H9 (cell line): ENCODE data around the gene ROBO2. TPM values are rescaled to one million over a fixed set of nuclear protein-coding genes. Genes with fewer than 3 reads are reported as not detected.

Source experiments
- DNase-seq: peaks from one replicate; pipeline ENCODE4 v3.0.0-alpha.2; 2017
- H2AFZ ChIP-seq: one replicate; pipeline ENCODE4 v1.6.1; 2013; ENCODE audit warnings: mild to moderate bottlenecking, low read length, control low read depth, moderate library complexity
- H2AK5ac ChIP-seq: 2 replicates; pipeline ENCODE4 v1.6.1; 2013; ENCODE audit warnings: low read length, control low read depth, mixed read lengths; ENCODE audit not compliant: insufficient read length
- H2BK120ac ChIP-seq: one replicate; pipeline ENCODE4 v1.6.1; 2013; ENCODE audit warnings: low read depth, mild to moderate bottlenecking, low read length, control low read depth, inconsistent platforms; ENCODE audit not compliant: poor library complexity, severe bottlenecking
- H2BK12ac ChIP-seq: 2 replicates; pipeline ENCODE4 v1.6.1; 2013; ENCODE audit warnings: low read length, control low read depth, mixed read lengths, low read depth; ENCODE audit not compliant: insufficient read length
- H2BK15ac ChIP-seq: 2 replicates; pipeline ENCODE4 v1.6.1; 2013; ENCODE audit warnings: low read depth, low read length, control low read depth
- H2BK20ac ChIP-seq: one replicate; pipeline ENCODE4 v1.6.1; 2013; ENCODE audit warnings: low read depth, mild to moderate bottlenecking, low read length, control low read depth, inconsistent platforms; ENCODE audit not compliant: poor library complexity, severe bottlenecking
- H2BK5ac ChIP-seq: 2 replicates; pipeline ENCODE4 v1.6.1; 2013; ENCODE audit warnings: low read length, control low read depth, mixed read lengths; ENCODE audit not compliant: insufficient read length
- H3K14ac ChIP-seq: 2 replicates; pipeline ENCODE4 v1.6.1; 2013; ENCODE audit warnings: low read length, control low read depth; ENCODE audit not compliant: insufficient read depth
- H3K18ac ChIP-seq: 2 replicates; pipeline ENCODE4 v1.6.1; 2013; ENCODE audit warnings: low read depth, mild to moderate bottlenecking, mixed read lengths, low read length, control low read depth; ENCODE audit not compliant: insufficient read length
- H3K23ac ChIP-seq: 2 replicates; pipeline ENCODE4 v1.6.1; 2013; ENCODE audit warnings: low read length, control low read depth, mixed read lengths, low read depth; ENCODE audit not compliant: insufficient read length
- H3K23me2 ChIP-seq: 2 replicates; pipeline ENCODE4 v1.6.1; 2013; ENCODE audit warnings: low read depth, mild to moderate bottlenecking, mixed read lengths, low read length, control low read depth; ENCODE audit not compliant: insufficient read length, poor library complexity, severe bottlenecking
- H3K27ac ChIP-seq: 2 replicates; pipeline ENCODE4 v1.5.1; 2013; ENCODE audit warnings: low read length, control low read depth, mixed read lengths, low read depth; ENCODE audit not compliant: insufficient read length
- H3K27me3 ChIP-seq: 2 replicates; pipeline ENCODE4 v1.6.1; 2013; ENCODE audit warnings: low read length, control low read depth, inconsistent platforms; ENCODE audit not compliant: insufficient read depth
- H3K4ac ChIP-seq: 2 replicates; pipeline ENCODE4 v1.6.1; 2013; ENCODE audit warnings: low read depth, mild to moderate bottlenecking, control low read depth, inconsistent platforms, low read length, moderate library complexity
- H3K4me1 ChIP-seq: 2 replicates; pipeline ENCODE4 v1.6.1; 2013; ENCODE audit warnings: low read length, control low read depth, inconsistent platforms; ENCODE audit not compliant: insufficient read depth
- H3K4me2 ChIP-seq: 2 replicates; pipeline ENCODE4 v1.6.1; 2013; ENCODE audit warnings: low read length, control low read depth, mixed read lengths; ENCODE audit not compliant: insufficient read length, insufficient read depth
- H3K56ac ChIP-seq: 2 replicates; pipeline ENCODE4 v1.6.1; 2013; ENCODE audit warnings: low read depth, mild to moderate bottlenecking, mixed read lengths, low read length, control low read depth; ENCODE audit not compliant: insufficient read length
- H3K79me1 ChIP-seq: 2 replicates; pipeline ENCODE4 v1.6.1; 2013; ENCODE audit warnings: low read depth, mild to moderate bottlenecking, moderate library complexity, low read length, control low read depth, inconsistent platforms; ENCODE audit not compliant: insufficient read depth, poor library complexity, severe bottlenecking
- H3K79me2 ChIP-seq: 2 replicates; pipeline ENCODE4 v1.6.1; 2013; ENCODE audit warnings: low read length, control low read depth, inconsistent platforms; ENCODE audit not compliant: insufficient read depth
- H3K9ac ChIP-seq: 2 replicates; pipeline ENCODE4 v1.6.1; 2013; ENCODE audit warnings: low read length, control low read depth, mixed read lengths; ENCODE audit not compliant: insufficient read length; ENCODE audit errors: extremely low read depth
- H3K9me3 ChIP-seq: one replicate; pipeline ENCODE4 v1.6.1; 2013; ENCODE audit warnings: low read depth, low read length, inconsistent platforms; ENCODE audit not compliant: control insufficient read depth
- H3T11ph ChIP-seq: one replicate; pipeline ENCODE4 v1.6.1; 2013; ENCODE audit warnings: mild to moderate bottlenecking, low read length, control low read depth, inconsistent platforms
- H4K20me1 ChIP-seq: one replicate; pipeline ENCODE4 v1.6.1; 2013; ENCODE audit not compliant: control insufficient read depth, insufficient read length, insufficient read depth
- H4K5ac ChIP-seq: 2 replicates; pipeline ENCODE4 v1.6.1; 2013; ENCODE audit warnings: low read depth, mild to moderate bottlenecking, mixed read lengths, low read length, control low read depth; ENCODE audit not compliant: insufficient read length
- H4K8ac ChIP-seq: replicated peaks from 2 replicates; pipeline ENCODE4 v1.6.1; 2013; ENCODE audit warnings: low read length, control low read depth, mixed read lengths, low read depth; ENCODE audit not compliant: insufficient read length
- H4K91ac ChIP-seq: 2 replicates; pipeline ENCODE4 v1.6.1; 2013; ENCODE audit warnings: low read depth, mild to moderate bottlenecking, moderate library complexity, mixed read lengths, low read length, control low read depth; ENCODE audit not compliant: insufficient read length
- H3K27ac Mint-ChIP-seq, 3 experiments: 2 replicates in 2 of 3; 3 replicates in 1 of 3; pipeline ENCODE4 v1.8.0; 2020 to 2021; ENCODE audit warnings: mixed read lengths in 3 of 3, mild to moderate bottlenecking in 1 of 3, moderate library complexity in 1 of 3
- H3K27me3 Mint-ChIP-seq: 2 replicates; pipeline ENCODE4 v1.8.0; 2021; ENCODE audit warnings: low read depth, mild to moderate bottlenecking, moderate library complexity, mixed read lengths
- H3K36me3 Mint-ChIP-seq, 3 experiments: 2 replicates in 2 of 3; 3 replicates in 1 of 3; pipeline ENCODE4 v1.8.0; 2020 to 2021; ENCODE audit warnings: low read depth in 3 of 3, mixed read lengths in 3 of 3; ENCODE audit not compliant: insufficient read depth in 1 of 3
- H3K4me1 Mint-ChIP-seq, 2 experiments: 2 replicates each; pipeline ENCODE4 v1.8.0; 2020; ENCODE audit warnings: mixed read lengths in 2 of 2
- H3K4me3 Mint-ChIP-seq, 2 experiments: 2 replicates in 1 of 2; 3 replicates in 1 of 2; pipeline ENCODE4 v1.8.0; 2020 to 2021; ENCODE audit warnings: mild to moderate bottlenecking in 2 of 2, mixed read lengths in 2 of 2, moderate library complexity in 1 of 2
- H3K9me3 Mint-ChIP-seq, 2 experiments: 2 replicates in 1 of 2; 3 replicates in 1 of 2; pipeline ENCODE4 v1.8.0; 2020; ENCODE audit warnings: mild to moderate bottlenecking in 2 of 2, mixed read lengths in 2 of 2, moderate library complexity in 1 of 2
- CTCF ChIP-seq: fragments of 200-600 bp; sonication (generic); conservative IDR thresholded peaks from 3 replicates; pipeline ENCODE4 v1.8.0; 2021; ENCODE audit warnings: antibody characterized with exemption, mild to moderate bottlenecking
- WGBS: extraction: QIAGEN DNeasy Blood & Tissue Kit; methylation state at CpG from one replicate; pipeline ENCODE4 v1.1.7; 2013; ENCODE audit warnings: missing lambda C conversion rate, low lambda C conversion rate, mixed read lengths; ENCODE audit not compliant: insufficient read length; ENCODE audit errors: extremely low coverage; 5-methylcytosine and 5-hydroxymethylcytosine counted together
- total RNA-seq: library from RNA; stranded (reverse); gene quantifications from 2 replicates; pipeline ENCODE4 v1.2.1, GENCODE V29; 2021

The ROBO2 gene
- total RNA-seq, 1 experiment from 2014 or later: 2.3 TPM

- Histone ChIP-seq H3K23me2 (peaks cover 14% of the 10 kb centered on the region), H2AK5ac (no peak overlapping the region), H4K91ac (no peak overlapping the region), H3K18ac (no peak overlapping the region), H3T11ph (no peak overlapping the region), H3K79me2 (0 out of 2 replicates have a peak, but pooled peaks cover 2% of the 10 kb centered on the region), H4K8ac (no peak overlapping the region), H3K9ac (no peak overlapping the region), H3K79me1 (no peaks in the 10 kb centered on the region), H3K23ac (no peak overlapping the region), H2BK12ac (no peak overlapping the region), H3K4me1 (peaks cover 5% of the 10 kb centered on the region; the same call in 1 of the 2 replicates), H3K9me3 (no peaks in the 10 kb centered on the region), H3K27ac (no peak overlapping the region), H3K14ac (no peak overlapping the region), H3K4me2 (no peak overlapping the region), H2BK5ac (no peak overlapping the region), H3K27me3 (peaks cover 5% of the 10 kb centered on the region), H4K5ac (no peak overlapping the region), H3K4ac (no peak overlapping the region), H2BK15ac (no peak overlapping the region), H2AFZ (no peak overlapping the region), H3K56ac (no peak overlapping the region), H2BK120ac (no peak overlapping the region), H4K20me1 (no peaks in the 10 kb centered on the region), H2BK20ac (no peak overlapping the region)
- no peak for TF ChIP-seq CTCF
- peaks cover 36% of the 10 kb centered on the region for H3K27me3 Mint-ChIP-seq
- no CpG with 5 or more reads among the region's 2 CpGs for WGBS
- H3K4me1 Mint-ChIP-seq: peaks cover 19 to 20% of the 10 kb centered on the region in 2 experiments
- H3K36me3 Mint-ChIP-seq: no peaks in the 10 kb centered on the region
- no peak overlapping the region for H3K27ac Mint-ChIP-seq
- H3K9me3 Mint-ChIP-seq: no peaks in the 10 kb centered on the region
- no peak overlapping the region; a peak in 1 of 5 replicates for H3K4me3 Mint-ChIP-seq
- no peak for DNase-seq
Measured at GRCh38 chr3:77041811-77042210, 1.9 kb downstream of the ROBO2 start.
